ENCODE data around the gene SOCS6.
"Not testable (repeated sequence)": the region's sequence is repeated elsewhere in the genome, so short reads cannot be mapped to it uniquely, and the experiment has no call there.

Gene SOCS6

GRCh38 chr18:70363861-70364260, 75.0 kb downstream of the SOCS6 start:
- no peak for DNase-seq

GRCh38 chr18:70365361-70365760, 76.5 kb downstream of the SOCS6 start:
- no peak for DNase-seq

GRCh38 chr18:70366174-70366573, 77.3 kb downstream of the SOCS6 start:
- DNase-seq = no peak

GRCh38 chr18:70366670-70367069, 77.8 kb downstream of the SOCS6 start:
- no peak for DNase-seq

GRCh38 chr18:70367344-70367743, 78.5 kb downstream of the SOCS6 start:
- not testable (repeated sequence) for DNase-seq

GRCh38 chr18:70368903-70369302, 80.1 kb downstream of the SOCS6 start:
- no peak for DNase-seq

GRCh38 chr18:70370762-70371733, 82.2 kb downstream of the SOCS6 start:
- DNase-seq = no peak

- DNase-seq = no peak
Observed at GRCh38 chr18:70371908-70372307, 83.1 kb downstream of the SOCS6 start.

- DNase-seq = no peak
Observed at GRCh38 chr18:70372450-70373041, 83.7 kb downstream of the SOCS6 start.

- no peak for DNase-seq
Observed at GRCh38 chr18:70373042-70373519, 84.2 kb downstream of the SOCS6 start.

GRCh38 chr18:70374154-70374553, 85.3 kb downstream of the SOCS6 start:
- no peak for DNase-seq

- DNase-seq = no peak
Observed at GRCh38 chr18:70376137-70376913, 87.5 kb downstream of the SOCS6 start.

GRCh38 chr18:70376914-70377258, 88.0 kb downstream of the SOCS6 start:
- no peak for DNase-seq

GRCh38 chr18:70377317-70377799, 88.5 kb downstream of the SOCS6 start:
- no peak for DNase-seq

GRCh38 chr18:70377857-70378701, 89.2 kb downstream of the SOCS6 start:
- no peak for DNase-seq

All from NCI-H1417 treated with DMSO at 0.1 percent for 48 hours (cell line).